ENCODE measurements around the gene SLC9B2. TPM values are rescaled to one million over a fixed set of nuclear protein-coding genes. Genes with fewer than 3 reads are reported as not detected.

Gene SLC9B2
- 13.0 TPM for total RNA-seq

DNA sequence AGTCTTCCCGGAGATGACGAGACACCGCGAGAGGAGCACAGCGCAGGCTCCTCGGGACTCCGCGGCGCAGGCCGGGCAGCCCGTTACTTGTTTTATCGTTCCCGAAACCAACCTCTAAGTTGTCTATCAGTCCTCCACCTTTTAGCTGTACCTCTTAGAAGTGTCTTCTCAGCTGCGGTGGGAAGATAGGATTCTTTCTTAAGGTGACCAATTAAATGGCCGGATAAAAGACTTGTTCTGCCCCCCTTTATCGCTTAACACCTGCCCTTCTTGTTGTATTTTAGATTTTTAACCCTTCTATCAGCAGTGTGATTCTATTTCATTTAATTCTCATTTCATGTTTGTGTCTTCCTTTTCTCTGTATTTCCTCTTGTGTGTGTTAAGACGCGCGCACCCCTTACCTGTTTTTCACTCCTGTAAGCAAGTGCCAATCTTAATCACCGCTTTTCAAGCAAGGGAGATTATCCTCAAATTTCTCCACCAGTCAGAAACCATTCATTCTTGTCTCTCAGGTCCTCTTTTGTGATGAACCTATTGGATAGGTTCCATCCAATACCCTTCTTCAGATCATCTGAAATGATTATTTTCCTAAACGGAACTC, at the start of gene SLC9B2:
Gene SLC9B2 (minus strand): TSS at position 15 of the 601 bp plus-strand sequence. CDS start 9,211 bp downstream, outside the sequence.
- DNase-seq (ENCODE audit: low spot score), result no peak

- no peak for DNase-seq (ENCODE audit: low spot score)
These were observed 49.6 kb upstream of the SLC9B2 start for GRCh38 chr4:103126126-103126525.

- DNase-seq (ENCODE audit: low spot score), result no peak
These were observed 46.6 kb upstream of the SLC9B2 start for GRCh38 chr4:103123114-103123513.

DNA sequence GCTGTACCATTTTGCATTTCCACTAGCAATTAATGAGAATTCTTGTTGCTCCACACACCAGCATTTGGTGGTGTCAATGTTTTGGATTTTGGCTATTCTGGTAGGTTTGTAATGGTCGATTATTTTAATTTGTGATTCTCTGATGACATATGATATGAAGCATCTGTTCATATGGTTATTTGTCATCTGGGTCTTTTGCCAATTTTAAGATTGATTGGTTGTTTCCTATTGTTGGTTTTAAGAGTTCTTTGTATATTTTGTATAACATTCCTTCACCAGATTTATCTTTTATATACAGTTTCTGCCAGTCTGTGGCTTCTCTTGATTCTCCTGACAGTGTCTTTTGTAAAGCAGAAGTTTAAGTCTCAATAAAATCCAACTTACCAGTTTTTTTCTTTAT, 41.6 kb upstream of the SLC9B2 start:
- no peak for DNase-seq (ENCODE audit: low spot score)

- no peak for DNase-seq (ENCODE audit: low spot score)
These were observed 35.0 kb upstream of the SLC9B2 start for GRCh38 chr4:103111598-103111997.

- no peak for DNase-seq (ENCODE audit: low spot score)
These were observed 32.0 kb upstream of the SLC9B2 start for GRCh38 chr4:103108542-103108941.

- DNase-seq (ENCODE audit: low spot score), result no peak
These were observed 29.2 kb upstream of the SLC9B2 start for GRCh38 chr4:103105558-103106356.

DNA sequence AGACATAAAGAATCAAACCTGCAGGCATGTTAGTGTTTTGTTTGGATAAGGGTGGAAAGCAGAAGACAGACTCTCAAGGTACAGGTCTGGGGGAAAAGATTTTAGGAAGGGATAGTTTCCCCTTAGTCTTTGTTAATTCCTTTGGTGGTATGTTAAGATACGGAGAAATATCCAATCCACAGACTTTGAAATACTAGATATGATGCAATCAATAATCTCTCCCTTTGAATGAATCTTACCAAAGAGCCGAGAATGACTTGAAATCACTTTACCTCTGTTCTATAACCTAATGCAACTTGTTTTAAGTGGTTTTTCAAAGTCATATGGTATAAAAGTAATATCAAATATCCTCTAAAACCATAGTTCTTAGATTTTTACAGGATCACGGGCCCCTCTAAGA, 28.3 kb upstream of the SLC9B2 start:
- no peak for DNase-seq (ENCODE audit: low spot score)

DNA sequence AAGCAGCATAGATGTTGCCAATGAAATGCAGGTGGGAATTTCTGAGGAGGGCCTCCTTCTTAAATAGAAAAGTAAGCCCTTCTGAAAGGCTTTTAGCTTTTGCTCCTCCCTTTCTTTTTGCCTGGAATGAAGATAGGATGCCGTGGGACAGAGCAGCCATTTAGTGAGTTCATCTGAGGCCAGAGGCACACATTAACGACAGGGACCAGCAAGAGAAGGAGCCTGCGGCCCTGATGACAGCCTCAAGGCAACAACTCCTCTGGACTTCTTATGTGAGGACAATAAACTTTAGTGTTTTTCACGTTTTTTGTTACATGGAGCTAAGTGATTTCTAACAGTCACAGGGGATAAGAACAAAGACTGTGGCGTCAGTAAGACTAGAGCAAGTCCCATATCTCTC, 24.1 kb upstream of the SLC9B2 start:
- DNase-seq (ENCODE audit: low spot score), result no peak

GRCh38 chr4:103099691-103100392, 23.3 kb upstream of the SLC9B2 start, which contains the start of gene BDH2:
TSS of gene BDH2 (minus strand) at chr4:103099834. CDS start at chr4:103096254, 3,580 bp downstream.
- peak; percentile 69 for DNase-seq (ENCODE audit: low spot score)

DNA sequence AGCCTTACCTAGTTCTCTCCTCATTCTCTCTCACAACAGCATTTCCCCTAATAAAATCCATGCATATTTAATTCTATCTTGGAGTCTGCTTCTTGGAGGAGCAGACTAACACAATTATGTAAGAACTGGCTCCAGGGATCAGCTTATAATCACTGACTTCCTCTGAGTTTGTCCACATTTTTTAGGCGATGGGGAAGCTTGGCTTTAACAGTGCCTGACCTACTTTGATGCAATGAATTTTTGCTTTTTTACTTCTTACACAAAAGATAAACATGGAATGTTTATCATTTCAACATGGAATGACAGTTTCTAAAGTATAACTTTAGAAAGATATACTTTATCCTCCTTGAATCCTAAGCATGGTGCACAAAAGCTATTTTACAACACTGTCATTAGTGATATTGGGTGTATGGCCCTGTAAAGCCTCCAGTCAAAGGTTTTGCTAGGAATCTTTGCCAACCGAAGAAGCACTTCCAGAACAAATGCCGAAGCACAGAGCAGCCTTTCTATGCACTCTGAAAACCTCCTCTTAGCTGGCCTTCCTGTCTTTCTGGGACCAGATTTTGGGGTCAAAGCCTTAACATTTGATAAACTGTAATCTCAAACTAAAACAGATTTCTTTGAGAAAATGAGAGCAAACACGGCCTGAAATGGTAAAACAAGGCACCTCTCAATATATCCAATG, 22.3 kb upstream of the SLC9B2 start:
- no peak for DNase-seq (ENCODE audit: low spot score)

GRCh38 chr4:103098341-103098740, 21.8 kb upstream of the SLC9B2 start:
- DNase-seq (ENCODE audit: low spot score), result no peak

GRCh38 chr4:103097112-103097511, 20.6 kb upstream of the SLC9B2 start:
- no peak for DNase-seq (ENCODE audit: low spot score)

GRCh38 chr4:103095080-103095479, 18.5 kb upstream of the SLC9B2 start:
- DNase-seq (ENCODE audit: low spot score), result no peak

DNA sequence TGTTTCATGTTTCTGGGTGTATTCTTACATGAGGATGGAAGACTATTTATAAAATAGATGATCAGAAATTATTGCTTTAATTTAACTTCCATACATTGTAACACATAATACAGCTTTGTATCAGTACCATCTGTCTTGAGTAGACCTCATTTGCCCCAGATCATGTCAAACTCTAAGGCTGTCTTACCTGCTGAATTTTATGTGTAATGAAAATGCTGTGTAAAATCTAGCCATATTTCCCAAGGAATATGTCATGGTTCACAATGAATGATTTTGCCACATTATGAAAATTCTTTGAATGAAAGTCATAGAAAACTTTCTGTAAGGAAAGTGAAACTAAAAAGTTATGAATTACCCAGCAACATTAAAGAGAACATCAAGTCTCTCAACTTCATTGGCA, 15.7 kb upstream of the SLC9B2 start:
- DNase-seq (ENCODE audit: low spot score), result no peak

DNA sequence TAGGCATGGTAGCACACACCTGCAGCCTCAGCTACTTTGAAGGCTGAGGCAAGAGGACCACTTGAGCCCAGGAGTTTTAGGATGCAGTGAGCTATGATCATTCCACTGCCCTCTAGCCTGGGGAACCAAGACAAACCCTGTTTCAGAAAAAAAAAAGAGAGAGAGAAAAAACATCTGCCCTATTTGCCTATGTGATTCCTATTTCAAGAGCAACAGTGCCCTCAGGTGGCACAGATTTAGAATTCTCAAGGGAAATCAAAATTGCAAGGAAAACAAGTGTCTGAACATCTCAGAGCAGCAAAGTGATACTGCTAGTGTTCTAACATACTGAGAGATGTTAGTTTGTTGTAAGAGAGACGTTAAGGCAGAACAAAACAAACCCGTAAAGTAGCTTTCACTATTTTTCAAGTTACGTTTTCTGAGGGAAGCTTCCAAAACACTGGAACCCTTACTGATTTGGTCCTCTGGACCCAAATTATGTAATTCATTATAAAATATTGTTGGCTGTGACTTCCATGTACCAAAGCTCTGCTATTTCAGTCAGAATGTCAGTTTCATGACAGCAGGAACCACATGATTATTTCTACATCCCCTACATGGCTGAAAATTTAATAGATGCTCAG, 15.2 kb upstream of the SLC9B2 start:
- DNase-seq (ENCODE audit: low spot score), result no peak

DNA sequence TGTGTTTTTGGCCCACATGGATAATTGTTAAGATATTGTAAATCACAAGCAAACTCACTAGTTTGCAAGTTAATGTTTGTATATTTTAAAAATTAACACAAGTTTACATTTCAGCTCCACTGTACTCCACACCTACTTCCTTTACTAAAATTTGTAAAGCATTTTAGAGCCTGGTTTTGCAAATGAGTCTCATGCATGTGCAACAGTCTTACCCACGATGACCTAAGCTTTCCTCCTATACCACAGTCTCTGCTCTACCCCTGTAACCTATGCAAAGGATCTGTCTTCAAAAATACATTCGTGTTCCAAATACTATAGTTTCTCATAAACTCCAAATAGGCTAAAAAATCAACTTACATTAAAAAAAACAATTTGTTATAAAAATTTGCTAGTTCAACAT, 12.9 kb upstream of the SLC9B2 start:
- DNase-seq (ENCODE audit: low spot score), result no peak

DNA sequence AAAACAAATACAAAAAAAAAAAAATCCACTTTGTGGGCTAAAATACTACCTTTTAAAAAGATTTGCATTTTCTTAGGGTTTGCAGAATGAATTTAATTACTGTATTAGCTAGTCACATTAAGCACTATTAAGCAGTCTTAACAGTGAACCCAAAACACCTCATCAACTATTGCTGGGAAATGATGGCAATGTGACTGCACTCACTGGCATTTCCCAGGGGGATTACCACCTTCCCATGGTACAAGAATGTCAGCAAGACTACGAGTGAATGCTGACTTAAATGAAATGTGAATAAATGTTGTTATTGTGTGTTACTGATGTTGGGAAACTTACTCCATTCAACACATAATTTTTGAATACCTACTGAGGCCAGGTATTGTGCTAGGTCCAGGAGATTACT, 10.0 kb upstream of the SLC9B2 start:
- DNase-seq (ENCODE audit: low spot score), result no peak

DNA sequence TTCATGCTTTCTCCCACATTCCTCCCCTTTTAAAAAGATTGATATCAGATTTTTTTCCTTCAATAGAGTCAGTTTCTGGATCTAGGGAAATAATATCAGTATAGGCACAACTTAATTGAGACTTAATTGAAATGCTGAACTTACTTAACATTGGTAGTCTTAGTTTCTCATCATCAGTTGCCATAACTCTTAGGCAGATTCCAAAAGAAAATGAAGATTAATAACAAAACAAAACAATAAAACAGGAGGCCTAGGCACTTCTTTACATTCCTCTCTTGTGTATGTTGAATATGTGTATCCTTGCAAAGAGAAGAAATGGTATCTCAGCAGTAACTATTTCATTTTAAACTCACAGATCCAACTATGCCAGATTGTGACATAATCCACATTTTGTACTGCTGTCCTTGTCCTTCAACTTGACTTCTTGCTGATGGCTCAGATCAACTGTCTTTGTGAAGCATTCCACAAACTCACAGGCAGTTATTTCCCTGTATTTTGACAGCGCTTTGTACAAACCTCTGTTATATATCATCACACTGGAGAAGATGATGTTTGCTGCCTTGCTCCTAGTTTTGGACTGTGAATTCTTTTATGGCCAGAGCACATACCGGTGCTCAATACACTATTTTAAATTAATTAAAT, 9.1 kb upstream of the SLC9B2 start:
- no peak for DNase-seq (ENCODE audit: low spot score)

- no peak for DNase-seq (ENCODE audit: low spot score)
These were observed 3.1 kb upstream of the SLC9B2 start for GRCh38 chr4:103079621-103080020.

All from ureter (tissue), 1 donor.